ENCODE data around the gene ZNF423.

The ZNF423 gene

GRCh38 chr16:49660626-49661025 lies 195.3 kb downstream of the ZNF423 start:
- H3K4me3 ChIP-seq (ENCODE audit: low read length), result no peak overlapping the region
- no peak for DNase-seq (ENCODE audit: low read depth)
- no peak for TF ChIP-seq CTCF (IDR thresholded peaks at IDR 0.05; ENCODE audit: insufficient read depth, low read depth, low read length, missing control alignments)

- TF ChIP-seq CTCF (IDR thresholded peaks at IDR 0.05; ENCODE audit: insufficient read depth, low read depth, low read length, missing control alignments), result no peak
- H3K4me3 ChIP-seq (ENCODE audit: low read length), result no peak overlapping the region
- DNase-seq (ENCODE audit: low read depth), result no peak
These were observed 196.6 kb downstream of the ZNF423 start for GRCh38 chr16:49659356-49659755.

GRCh38 chr16:49658531-49658930 lies 197.4 kb downstream of the ZNF423 start:
- DNase-seq (ENCODE audit: low read depth), result no peak
- H3K4me3 ChIP-seq (ENCODE audit: low read length), result no peak overlapping the region
- TF ChIP-seq CTCF (IDR thresholded peaks at IDR 0.05; ENCODE audit: insufficient read depth, low read depth, low read length, missing control alignments), result no peak

- DNase-seq (ENCODE audit: low read depth), result no peak
- TF ChIP-seq CTCF (IDR thresholded peaks at IDR 0.05; ENCODE audit: insufficient read depth, low read depth, low read length, missing control alignments), result no peak
- H3K4me3 ChIP-seq (ENCODE audit: low read length), result no peak overlapping the region
These were observed 198.0 kb downstream of the ZNF423 start for GRCh38 chr16:49657736-49658465.

GRCh38 chr16:49654425-49654824 lies 201.5 kb downstream of the ZNF423 start:
- TF ChIP-seq CTCF (IDR thresholded peaks at IDR 0.05; ENCODE audit: insufficient read depth, low read depth, low read length, missing control alignments), result no peak
- no peak overlapping the region for H3K4me3 ChIP-seq (ENCODE audit: low read length)
- DNase-seq (ENCODE audit: low read depth), result no peak

- no peak for TF ChIP-seq CTCF (IDR thresholded peaks at IDR 0.05; ENCODE audit: insufficient read depth, low read depth, low read length, missing control alignments)
- H3K4me3 ChIP-seq (ENCODE audit: low read length), result no peak overlapping the region
- no peak for DNase-seq (ENCODE audit: low read depth)
These were observed 202.3 kb downstream of the ZNF423 start for GRCh38 chr16:49653577-49653976.

- no peak overlapping the region for H3K4me3 ChIP-seq (ENCODE audit: low read length)
- DNase-seq (ENCODE audit: low read depth), result no peak
- TF ChIP-seq CTCF (IDR thresholded peaks at IDR 0.05; ENCODE audit: insufficient read depth, low read depth, low read length, missing control alignments), result no peak
These were observed 202.7 kb downstream of the ZNF423 start for GRCh38 chr16:49653173-49653570.
